IMR-90 (cell line): ENCODE results near the gene COL15A1. TPM values are rescaled to one million over a fixed set of nuclear protein-coding genes. Genes with fewer than 3 reads are reported as not detected.

ENCODE experiments used
- ATAC-seq: fragments of 200-7000 bp; cut with Tn5 transposase; 2 replicates; pipeline ENCODE4 v1.9.1; 2020; ENCODE audit warnings: low read depth, mild to moderate bottlenecking, moderate library complexity
- BruUV-seq: library from RNA; stranded (reverse); fragments of 400-500 nt; replicated peaks from 2 replicates; lab custom pipeline; 2021; lab: Mats Ljungman, UMichigan
- CTCF ChIA-PET: fragments of 300-600 bp; formaldehyde crosslinking; extraction: SDS; loops from one replicate; lab custom pipeline; 2021; ENCODE audit warnings: antibody characterized with exemption; lab: Yijun Ruan, JAX
- POLR2A ChIA-PET: fragments of 300-600 bp; sonication (Branson Sonifier 250); formaldehyde crosslinking; loops from one replicate; lab custom pipeline; 2022; ENCODE audit warnings: antibody characterized with exemption; ENCODE audit not compliant: unreplicated experiment; lab: Charles Lee
- DNase-seq: peaks from one replicate; pipeline ENCODE4 v3.0.0; 2013
- H2AFZ ChIP-seq: replicated peaks from 2 replicates; pipeline ENCODE3; 2013; ENCODE audit warnings: low read length, mild to moderate bottlenecking; ENCODE audit not compliant: poor library complexity
- H2AK5ac ChIP-seq: 2 replicates; pipeline ENCODE4 v1.6.1; 2013; ENCODE audit warnings: low read depth, low read length, inconsistent platforms
- H2AK9ac ChIP-seq: replicated peaks from 2 replicates; pipeline ENCODE3; 2013; ENCODE audit warnings: mild to moderate bottlenecking, low read depth, low read length, moderate library complexity; ENCODE audit not compliant: poor library complexity
- H2BK120ac ChIP-seq: 2 replicates; pipeline ENCODE4 v1.6.1; 2013; ENCODE audit warnings: low read depth, low read length, inconsistent platforms
- H2BK15ac ChIP-seq: 3 replicates; pipeline ENCODE4 v1.6.1; 2013; ENCODE audit warnings: low read depth, low read length, inconsistent platforms
- H2BK20ac ChIP-seq: 2 replicates; pipeline ENCODE4 v1.6.1; 2013; ENCODE audit warnings: low read depth, mild to moderate bottlenecking, inconsistent platforms, low read length, moderate library complexity
- H2BK5ac ChIP-seq: 2 replicates; pipeline ENCODE4 v1.6.1; 2013; ENCODE audit warnings: mild to moderate bottlenecking, low read depth, low read length, inconsistent platforms; ENCODE audit not compliant: poor library complexity, severe bottlenecking
- H3K14ac ChIP-seq: replicated peaks from 2 replicates; pipeline ENCODE4 v1.6.1; 2013; ENCODE audit warnings: low read depth, low read length, inconsistent platforms
- H3K18ac ChIP-seq: 2 replicates; pipeline ENCODE4 v1.6.1; 2013; ENCODE audit warnings: low read depth, low read length, control low read depth
- H3K23ac ChIP-seq: 2 replicates; pipeline ENCODE4 v1.6.1; 2013; ENCODE audit warnings: low read depth, low read length, inconsistent platforms
- H3K27ac ChIP-seq: 2 replicates; pipeline ENCODE4 v1.5.1; 2013; ENCODE audit warnings: mild to moderate bottlenecking, control low read depth, low read length; ENCODE audit not compliant: insufficient read depth
- H3K27me3 ChIP-seq: 2 replicates; pipeline ENCODE4 v1.6.1; 2013; ENCODE audit warnings: low read length; ENCODE audit not compliant: control insufficient read depth, insufficient read depth
- H3K36me3 ChIP-seq: 2 replicates; pipeline ENCODE4 v1.6.1; 2013; ENCODE audit warnings: low read length, mixed read lengths; ENCODE audit not compliant: control insufficient read depth, insufficient read depth
- H3K4ac ChIP-seq: 2 replicates; pipeline ENCODE4 v1.6.1; 2013; ENCODE audit warnings: low read depth, low read length, inconsistent platforms
- H3K4me1 ChIP-seq: 2 replicates; pipeline ENCODE4 v1.6.1; 2013; ENCODE audit warnings: low read length, mixed read lengths; ENCODE audit not compliant: control insufficient read depth, insufficient read depth
- H3K4me2 ChIP-seq: 2 replicates; pipeline ENCODE4 v1.6.1; 2013; ENCODE audit warnings: low read depth, mild to moderate bottlenecking, control low read depth, low read length, moderate library complexity
- H3K4me3 ChIP-seq: 2 replicates; pipeline ENCODE4 v1.5.1; 2013; ENCODE audit warnings: low read depth, mild to moderate bottlenecking, control low read depth, low read length, moderate library complexity; ENCODE audit not compliant: insufficient read depth
- H3K56ac ChIP-seq: 2 replicates; pipeline ENCODE4 v1.6.1; 2013; ENCODE audit warnings: low read length, inconsistent platforms; ENCODE audit not compliant: insufficient read depth; ENCODE audit errors: extremely low read depth
- H3K79me1 ChIP-seq, 2 experiments: 2 replicates each; pipeline ENCODE4 v1.6.1; 2013; ENCODE audit warnings: low read length in 2 of 2, inconsistent platforms in 1 of 2, low read depth in 1 of 2
- H3K9ac ChIP-seq: 2 replicates; pipeline ENCODE4 v1.6.1; 2013; ENCODE audit warnings: low read depth, low read length, control low read depth
- H3K9me1 ChIP-seq: 2 replicates; pipeline ENCODE4 v1.6.1; 2013; ENCODE audit warnings: low read length, inconsistent platforms; ENCODE audit not compliant: insufficient read depth
- H3K9me3 ChIP-seq: 2 replicates; pipeline ENCODE4 v1.6.1; 2013; ENCODE audit warnings: low read length; ENCODE audit not compliant: control insufficient read depth, insufficient read depth
- H4K20me1 ChIP-seq: 2 replicates; pipeline ENCODE4 v1.6.1; 2013; ENCODE audit warnings: low read length, inconsistent platforms; ENCODE audit not compliant: insufficient read depth
- H4K5ac ChIP-seq: 2 replicates; pipeline ENCODE4 v1.6.1; 2013; ENCODE audit warnings: mild to moderate bottlenecking, low read depth, low read length, control low read depth
- H4K8ac ChIP-seq, 2 experiments: 2 replicates each; pipeline ENCODE4 v1.6.1; 2013; ENCODE audit warnings: low read depth in 2 of 2, low read length in 2 of 2, control low read depth in 1 of 2, inconsistent platforms in 1 of 2
- H4K91ac ChIP-seq: 2 replicates; pipeline ENCODE4 v1.6.1; 2013; ENCODE audit warnings: low read depth, low read length, inconsistent platforms; ENCODE audit not compliant: insufficient read depth
- CEBPB ChIP-seq: IDR thresholded peaks from 2 replicates; pipeline ENCODE4 v1.6.1; 2012; ENCODE audit warnings: low read depth, low read length, improper control_type of control experiment
- CHD1 ChIP-seq: IDR thresholded peaks from 2 replicates; pipeline ENCODE4 v1.6.1; 2012; ENCODE audit warnings: low read depth, low read length, improper control_type of control experiment
- FOS ChIP-seq: fragments of 150-350 bp; IDR thresholded peaks from 2 replicates; pipeline ENCODE4 v1.6.1; 2016; ENCODE audit warnings: low read depth, low read length
- MAZ ChIP-seq: IDR thresholded peaks from 2 replicates; pipeline ENCODE4 v1.6.1; 2012; ENCODE audit warnings: low read depth, mild to moderate bottlenecking, low read length, improper control_type of control experiment, moderate library complexity, borderline replicate concordance
- RCOR1 ChIP-seq: IDR thresholded peaks from 2 replicates; pipeline ENCODE4 v1.6.1; 2012; ENCODE audit warnings: mild to moderate bottlenecking, low read length, improper control_type of control experiment; ENCODE audit not compliant: insufficient replicate concordance
- WGBS, 2 experiments: methylation state at CpG; one replicate each; pipeline versions ENCODE4 v1.1.5 to v1.1.7; 2013; ENCODE audit warnings: missing lambda C conversion rate in 2 of 2; ENCODE audit not compliant: insufficient read length in 1 of 2; ENCODE audit errors: extremely low coverage in 2 of 2; 5-methylcytosine and 5-hydroxymethylcytosine counted together
- dilution Hi-C: fragments of 300-500 bp; cut with HindIII; formaldehyde crosslinking; loops from one replicate; pipeline ENCODE4 v1.14.3; 2018; ENCODE audit warnings: low sequenced_read_pairs; ENCODE audit not compliant: unreplicated experiment
- in situ Hi-C: fragments of 300-500 bp; cut with MboI; formaldehyde crosslinking; loops from 3 replicates; pipeline ENCODE4 v1.14.3; 2019; ENCODE audit warnings: low sequenced_read_pairs, inconsistent platforms, mixed read lengths
- intact Hi-C: fragments of 100-400 bp; cut with micrococcal nuclease; formaldehyde crosslinking; loops from 2 replicates; pipeline ENCODE4 v1.10.0; 2022
- polyA plus RNA-seq, 3 experiments: library from polyadenylated mRNA; depleted of rRNA; stranded (reverse); fragments of >200 nt; gene quantifications; 2 replicates each; pipeline ENCODE4 v1.2.3, GENCODE V29; 2012; ENCODE audit warnings: low replicate concordance in 1 of 3
- total RNA-seq: library from RNA; depleted of rRNA; stranded (reverse); fragments of >200 nt; gene quantifications from 2 replicates; pipeline ENCODE4 v1.2.3, GENCODE V29; 2012
- TF ChIP-seq, protein P1 (sequence below): fragments of 150-350 bp; IDR thresholded peaks from 2 replicates; pipeline ENCODE4 v1.6.1; 2017; ENCODE audit warnings: mild to moderate bottlenecking, antibody characterized with exemption, low read length, low read depth

Gene COL15A1
- total and polyA plus RNA-seq, 2 of the 4 experiments (the other 2 are of a cell fraction) = 2.2 to 3.7 TPM

DNA sequence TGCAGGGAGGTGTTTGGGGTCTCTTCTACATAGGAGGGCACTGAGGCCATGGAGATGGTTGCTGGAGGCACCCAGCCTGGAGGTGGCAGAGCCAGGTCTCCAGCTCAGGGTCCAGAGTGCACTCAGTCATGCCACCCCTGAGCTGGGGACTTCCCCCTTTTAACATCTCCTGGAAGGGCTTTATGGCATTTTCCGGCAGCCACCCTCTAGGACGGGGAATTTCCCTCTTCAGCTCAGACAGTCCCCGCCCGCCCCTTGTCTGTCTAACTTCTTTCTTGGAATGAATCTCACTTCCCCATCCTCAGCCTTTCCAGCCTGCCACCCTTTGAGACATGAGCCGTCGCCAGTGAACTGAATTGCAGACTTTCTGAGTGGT is 49.9 kb downstream of the COL15A1 start:
- Histone ChIP-seq H3K23ac (no peak overlapping the region), H2BK20ac (no peak overlapping the region), H3K4me1 (peaks cover 19% of the 10 kb centered on the region), H2BK15ac (no peak overlapping the region), H3K56ac (no peak overlapping the region; the same call in 1 of the 2 replicates), H4K5ac (no peak overlapping the region), H4K91ac (0 out of 2 replicates have a peak overlapping the region, but pooled peaks have one; percentile 13), H3K36me3 (peaks cover 41% of the 10 kb centered on the region; the same call in 1 of the 2 replicates), H2AK9ac (no peak overlapping the region), H3K9me3 (peaks cover 2% of the 10 kb centered on the region; the same call in 1 of the 2 replicates), H3K9me1 (peaks cover 19% of the 10 kb centered on the region), H4K20me1 (peaks cover 8% of the 10 kb centered on the region; the same call in 1 of the 2 replicates), H3K79me1 (peaks cover 0 to 3% of the 10 kb centered on the region in 2 experiments; a peak in 1 of 4 replicates), H2BK5ac (no peak overlapping the region), H2AK5ac (0 out of 2 replicates have a peak overlapping the region, but pooled peaks have one; percentile 23), H2AFZ (no peak overlapping the region), H3K4me2 (no peak overlapping the region), H3K18ac (no peak overlapping the region), H4K8ac (no peak overlapping the region), H3K9ac (no peak overlapping the region), H3K4ac (no peak overlapping the region), H2BK120ac (0 out of 2 replicates have a peak overlapping the region, but pooled peaks have one; percentile 22), H3K4me3 (no peak overlapping the region), H3K14ac (no peak overlapping the region), H3K27ac (no peak overlapping the region), H3K27me3 (no peaks in the 10 kb centered on the region)
- no TSS peak for BruUV-seq
- ChIA-PET CTCF (no interaction called here), POLR2A (no interaction called here)
- no peak for DNase-seq
- TF ChIP-seq CHD1 (no peak), CEBPB (no peak), RCOR1 (no peak), FOS (no peak), MAZ (no peak)
- TF ChIP-seq, protein P1, sequence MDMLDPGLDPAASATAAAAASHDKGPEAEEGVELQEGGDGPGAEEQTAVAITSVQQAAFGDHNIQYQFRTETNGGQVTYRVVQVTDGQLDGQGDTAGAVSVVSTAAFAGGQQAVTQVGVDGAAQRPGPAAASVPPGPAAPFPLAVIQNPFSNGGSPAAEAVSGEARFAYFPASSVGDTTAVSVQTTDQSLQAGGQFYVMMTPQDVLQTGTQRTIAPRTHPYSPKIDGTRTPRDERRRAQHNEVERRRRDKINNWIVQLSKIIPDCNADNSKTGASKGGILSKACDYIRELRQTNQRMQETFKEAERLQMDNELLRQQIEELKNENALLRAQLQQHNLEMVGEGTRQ = no peak
- intact Hi-C loops (no loop called here), dilution Hi-C loops (no loop called here), in situ Hi-C loops (no loop called here)
- ATAC-seq = no peak
- 92% methylated on average over 2 of the region's 6 CpGs; no CpG with 5 or more reads in 1 of the 2 experiments for WGBS, 2 experiments
